HG03469 (cell line): ENCODE data around the gene TEX55.
"Not testable (repeated sequence)": the region's sequence is repeated elsewhere in the genome, so short reads cannot be mapped to it uniquely, and the experiment has no call there.

ENCODE experiments used
- ATAC-seq: cut with Tn5 transposase; IDR thresholded peaks from one replicate; pipeline ENCODE4 v1.9.1; 2021; ENCODE audit warnings: mild to moderate bottlenecking, moderate library complexity, moderate number of reproducible peaks; ENCODE audit not compliant: unreplicated experiment

TEX55 gene

GRCh38 chr3:119160361-119160760 lies 14.4 kb downstream of the TEX55 start:
- ATAC-seq: no peak

GRCh38 chr3:119160815-119161214 lies 14.8 kb downstream of the TEX55 start:
- ATAC-seq: no peak

GRCh38 chr3:119161240-119161639 lies 15.3 kb downstream of the TEX55 start:
- ATAC-seq: no peak

- not testable (repeated sequence) for ATAC-seq
These were observed 18.8 kb downstream of the TEX55 start for GRCh38 chr3:119164745-119165144.

GRCh38 chr3:119170821-119171220 lies 24.9 kb downstream of the TEX55 start:
- ATAC-seq: no peak

GRCh38 chr3:119173325-119173724 lies 27.4 kb downstream of the TEX55 start, which contains the start of gene UPK1B:
Gene UPK1B, plus strand, starts transcription at chr3:119173598. Its CDS starts 13,144 bp downstream, at chr3:119186742.
- ATAC-seq: no peak

- no peak for ATAC-seq
These were observed 30.1 kb downstream of the TEX55 start for GRCh38 chr3:119175872-119176756.

- no peak for ATAC-seq
These were observed 30.8 kb downstream of the TEX55 start for GRCh38 chr3:119176778-119177177.

- ATAC-seq: no peak
These were observed 31.4 kb downstream of the TEX55 start for GRCh38 chr3:119177321-119177720.

- ATAC-seq: no peak
These were observed 35.8 kb downstream of the TEX55 start for GRCh38 chr3:119181765-119182164.

- ATAC-seq: no peak
These were observed 38.1 kb downstream of the TEX55 start for GRCh38 chr3:119184111-119184510.

GRCh38 chr3:119184796-119185570 lies 39.0 kb downstream of the TEX55 start:
- no peak for ATAC-seq

- no peak for ATAC-seq
These were observed 41.3 kb downstream of the TEX55 start for GRCh38 chr3:119187266-119187665.

- ATAC-seq: no peak
These were observed 45.8 kb downstream of the TEX55 start for GRCh38 chr3:119191800-119192199.

- ATAC-seq: no peak
These were observed 48.5 kb downstream of the TEX55 start for GRCh38 chr3:119194237-119195150.

GRCh38 chr3:119195151-119195476 lies 49.1 kb downstream of the TEX55 start:
- no peak for ATAC-seq

GRCh38 chr3:119195911-119196310 lies 49.9 kb downstream of the TEX55 start:
- no peak for ATAC-seq
